NCI-H2107 treated with DMSO at 0.1 percent for 48 hours (cell line): ENCODE results near the gene MIDN.
"Not testable (repeated sequence)": the region's sequence is repeated elsewhere in the genome, so short reads cannot be mapped to it uniquely, and the experiment has no call there.

Source experiments
- DNase-seq: peaks from one replicate; lab custom pipeline; 2025; ENCODE audit not compliant: unreplicated experiment; lab: John Stamatoyannopoulos, UW

Gene MIDN

DNA sequence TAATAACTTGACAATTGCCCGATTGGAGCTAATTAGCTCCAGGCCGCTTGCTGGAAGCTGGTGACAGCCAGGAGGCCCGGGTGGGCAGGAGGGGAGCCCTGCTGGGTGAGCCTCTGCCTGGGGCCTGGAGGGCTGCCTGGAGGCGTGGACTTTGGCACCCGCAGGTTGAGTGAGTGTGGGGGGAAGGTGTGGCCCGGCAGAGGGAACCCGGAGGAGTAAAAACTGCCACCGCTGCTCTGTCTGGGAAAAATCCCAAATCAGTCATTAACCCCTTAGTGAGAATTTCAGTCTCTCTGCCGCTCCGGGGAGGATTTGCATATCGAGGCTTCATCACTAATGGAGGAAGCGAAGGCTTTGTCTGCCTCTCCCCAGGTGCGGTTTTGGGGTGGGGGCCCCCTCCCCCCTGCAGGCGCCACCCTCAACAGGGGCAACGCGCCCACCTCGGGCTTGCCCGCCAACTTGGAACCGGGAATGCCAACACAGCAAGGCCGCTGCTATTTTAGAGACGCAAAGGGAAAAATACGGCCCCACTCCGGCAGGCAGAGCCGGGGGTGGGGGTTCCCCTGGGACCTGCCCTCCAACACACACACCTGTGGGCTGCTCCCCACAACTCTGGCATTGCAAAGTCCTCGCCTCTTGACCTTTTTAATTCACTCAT lies 43.5 kb downstream of the MIDN start:
- DNase-seq = no peak

DNA sequence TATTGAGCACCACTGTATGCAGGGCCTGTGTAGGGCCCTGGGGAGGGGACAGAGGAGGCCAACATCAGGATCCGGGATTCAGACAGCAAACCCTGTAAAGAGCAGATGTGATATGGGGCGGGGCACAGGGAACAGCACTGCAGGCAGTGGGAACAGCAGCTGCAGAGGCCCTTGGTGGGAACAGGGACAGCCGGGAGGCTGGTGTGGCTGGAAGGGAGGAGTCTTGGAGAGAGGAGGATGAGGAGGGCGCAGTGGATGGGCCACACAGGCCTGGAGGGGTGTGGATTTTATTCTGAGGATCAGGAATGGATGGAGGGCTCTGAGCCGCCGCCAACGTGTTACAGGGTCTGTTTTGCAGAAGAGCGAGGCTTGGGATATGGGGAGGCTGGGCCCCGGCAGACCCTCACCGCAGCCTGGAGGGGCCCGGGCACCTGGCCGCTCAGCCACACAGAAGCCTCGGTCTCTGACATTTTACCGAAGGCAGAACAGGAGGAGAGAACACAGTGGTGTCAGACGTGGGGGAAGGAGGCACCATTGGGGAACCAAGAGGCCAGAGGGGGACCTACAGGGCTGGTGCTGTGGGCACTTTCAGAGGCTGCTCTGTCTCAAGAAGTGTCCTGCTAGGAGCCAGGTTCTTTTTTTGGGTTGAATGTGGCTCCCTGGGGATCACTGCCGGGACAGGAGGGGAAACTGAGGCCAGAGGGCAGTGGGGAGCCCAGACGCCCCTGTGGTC lies 44.2 kb downstream of the MIDN start:
- DNase-seq = no peak

DNA sequence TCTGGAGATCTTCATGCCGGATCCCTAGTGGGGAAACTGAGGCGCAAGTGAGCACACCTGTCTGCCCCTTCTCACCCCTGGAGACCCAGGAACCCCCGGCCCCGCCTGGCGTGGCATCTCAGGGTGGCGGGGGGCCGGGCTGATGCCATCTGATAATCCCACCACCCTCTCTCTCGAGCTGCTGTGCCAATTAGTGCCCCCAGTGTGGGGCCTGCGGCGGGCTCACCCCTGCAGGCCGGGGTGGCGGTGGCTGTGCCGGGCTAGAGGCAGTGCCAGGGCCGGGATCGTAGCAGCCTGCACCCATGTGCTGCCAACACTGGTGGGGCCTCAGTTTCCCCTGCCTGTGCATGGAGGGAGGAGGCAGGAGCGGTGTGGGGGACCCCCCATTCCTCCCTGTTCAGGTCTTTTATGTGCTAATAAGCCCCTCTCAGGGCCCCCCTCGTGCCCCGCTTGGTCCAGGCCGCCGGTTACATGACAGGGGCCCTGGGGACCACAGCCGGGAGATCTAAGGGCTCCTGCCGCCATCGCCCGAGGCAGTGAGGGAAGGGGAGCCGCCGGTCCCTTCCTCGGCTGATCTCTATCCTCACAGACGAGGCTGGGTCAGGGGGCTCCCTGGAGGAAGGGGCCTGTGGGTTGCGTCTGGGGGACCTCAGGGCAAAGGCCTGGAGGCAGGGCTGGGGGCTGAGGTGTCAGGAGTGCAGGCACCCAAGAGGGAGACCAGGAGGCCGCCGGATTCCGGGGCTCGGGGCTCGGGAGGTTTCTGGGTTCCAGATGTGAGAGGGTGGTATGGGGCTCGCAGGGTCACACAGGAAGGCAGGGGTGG lies 45.6 kb downstream of the MIDN start:
- no peak for DNase-seq

DNA sequence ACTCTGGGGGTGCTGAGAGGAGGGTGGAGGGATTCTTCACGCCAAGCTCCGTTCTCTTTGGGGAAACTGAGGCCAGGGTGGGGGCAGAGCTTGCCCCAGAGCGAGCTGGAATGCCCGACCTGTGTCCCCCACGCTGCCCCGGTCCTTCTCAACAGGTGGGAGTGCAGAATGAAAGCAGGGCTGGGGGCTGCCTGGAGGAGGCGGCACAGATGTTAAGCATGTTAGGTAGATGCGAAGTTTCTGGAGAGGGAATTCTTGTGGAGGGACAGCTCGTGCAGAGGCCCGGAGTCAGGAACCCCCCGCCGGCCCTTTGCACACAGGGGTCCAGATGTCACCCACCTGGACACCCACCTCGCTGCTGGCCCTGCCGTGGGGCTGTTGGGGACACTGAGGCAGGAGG lies 46.3 kb downstream of the MIDN start:
- DNase-seq = no peak

DNA sequence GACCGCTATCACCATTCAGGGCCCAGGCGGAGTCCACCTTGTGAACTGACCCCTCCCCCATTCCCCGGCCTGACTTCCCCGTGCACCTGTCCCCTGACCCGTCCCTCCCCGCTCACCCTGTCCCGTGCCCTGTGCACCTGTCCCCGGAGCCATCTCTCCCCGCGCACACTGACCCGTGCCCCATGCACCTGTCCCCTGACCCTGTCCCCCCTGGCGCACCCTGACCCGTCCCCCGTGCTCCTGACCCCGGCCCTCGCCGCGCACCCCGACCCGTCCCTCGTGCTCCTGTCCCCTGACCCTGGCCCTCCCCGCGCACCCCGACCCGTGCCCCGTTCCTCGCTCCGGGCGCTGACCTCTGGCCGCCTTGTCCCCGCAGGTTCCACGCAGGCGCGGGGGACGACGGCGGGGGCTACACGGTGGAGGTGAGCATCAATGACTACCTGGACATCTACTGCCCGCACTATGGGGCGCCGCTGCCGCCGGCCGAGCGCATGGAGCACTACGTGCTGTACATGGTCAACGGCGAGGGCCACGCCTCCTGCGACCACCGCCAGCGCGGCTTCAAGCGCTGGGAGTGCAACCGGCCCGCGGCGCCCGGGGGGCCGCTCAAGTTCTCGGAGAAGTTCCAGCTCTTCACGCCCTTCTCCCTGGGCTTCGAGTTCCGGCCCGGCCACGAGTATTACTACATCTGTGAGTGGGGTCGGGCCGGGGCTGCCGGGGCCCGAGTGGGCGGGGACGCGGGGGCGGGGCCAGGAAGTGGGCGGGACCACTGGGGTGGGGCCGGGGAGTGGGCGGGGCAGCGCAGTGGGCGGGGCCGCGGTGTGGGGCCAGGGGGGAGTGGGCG lies 47.0 kb downstream of the MIDN start:
- DNase-seq = no peak

DNA sequence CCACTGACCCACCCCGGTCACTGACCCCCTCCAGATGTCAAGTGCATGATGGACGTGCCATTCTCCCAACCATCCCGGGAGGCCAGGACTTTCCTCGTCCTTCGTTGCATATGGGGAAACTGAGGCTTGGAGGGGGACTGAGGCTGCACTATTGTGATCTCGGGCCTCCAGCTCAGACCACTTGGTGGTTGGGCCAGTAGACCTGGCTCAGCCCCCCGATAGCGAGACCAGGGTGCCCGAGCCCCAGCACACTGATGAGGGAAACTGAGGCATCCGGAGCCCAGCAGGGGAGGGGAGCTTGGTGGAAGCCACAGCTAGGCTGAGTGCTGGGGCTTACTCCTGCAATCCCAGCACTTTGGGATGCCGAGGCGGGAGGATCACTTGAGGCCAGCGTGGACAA lies 47.7 kb downstream of the MIDN start:
- no peak for DNase-seq

DNA sequence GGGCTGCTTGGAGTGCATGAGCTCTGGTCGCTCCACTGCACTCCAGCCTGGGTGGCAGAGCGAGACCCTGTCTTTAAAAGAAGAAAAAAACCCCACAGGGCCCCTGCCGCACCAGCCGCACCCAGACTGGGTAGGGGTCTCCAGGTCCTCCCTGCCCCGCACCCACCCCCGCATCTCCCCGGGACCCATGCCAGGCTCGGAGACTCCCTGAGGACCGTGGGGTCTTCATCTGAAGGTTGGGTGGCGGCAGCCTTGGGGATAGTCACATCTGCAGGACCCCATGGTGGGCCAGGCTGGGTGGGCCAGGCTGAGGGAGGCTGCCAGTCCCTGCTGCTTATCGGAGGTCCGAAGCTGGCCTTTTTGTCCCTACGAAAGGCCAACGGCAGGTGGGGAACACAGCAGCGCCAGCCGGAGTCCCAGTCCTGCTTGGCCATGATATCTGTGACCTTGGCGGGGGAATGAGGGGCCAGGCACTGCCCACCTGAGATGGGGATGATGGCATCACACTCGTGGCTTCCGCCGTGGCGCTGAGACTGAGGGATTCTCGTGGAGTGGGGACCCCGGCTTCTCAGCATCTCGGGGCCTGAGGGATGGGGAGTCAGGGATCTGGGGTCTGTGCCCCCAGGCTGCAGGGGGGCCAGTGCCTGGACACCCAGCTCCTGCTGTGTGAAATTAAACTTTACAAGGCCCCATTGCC lies 48.3 kb downstream of the MIDN start:
- DNase-seq = no peak

DNA sequence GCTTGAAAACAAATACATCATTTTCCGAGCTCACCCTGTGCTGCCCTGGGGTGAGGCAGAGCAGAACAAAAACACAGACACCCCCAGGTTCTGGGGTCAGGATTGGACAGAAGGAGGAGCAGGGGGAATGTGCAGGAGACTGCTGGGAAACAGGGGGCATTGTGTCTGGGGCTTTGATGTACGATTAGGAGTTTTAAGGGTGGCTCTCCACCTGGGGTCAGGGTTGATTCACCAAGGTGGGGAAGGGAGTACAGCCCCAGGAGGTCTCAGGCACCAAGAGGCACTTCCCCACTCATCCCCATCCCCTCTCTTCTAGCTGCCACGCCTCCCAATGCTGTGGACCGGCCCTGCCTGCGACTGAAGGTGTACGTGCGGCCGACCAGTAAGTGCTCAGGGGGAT lies 49.9 kb downstream of the MIDN start:
- DNase-seq = no peak

DNA sequence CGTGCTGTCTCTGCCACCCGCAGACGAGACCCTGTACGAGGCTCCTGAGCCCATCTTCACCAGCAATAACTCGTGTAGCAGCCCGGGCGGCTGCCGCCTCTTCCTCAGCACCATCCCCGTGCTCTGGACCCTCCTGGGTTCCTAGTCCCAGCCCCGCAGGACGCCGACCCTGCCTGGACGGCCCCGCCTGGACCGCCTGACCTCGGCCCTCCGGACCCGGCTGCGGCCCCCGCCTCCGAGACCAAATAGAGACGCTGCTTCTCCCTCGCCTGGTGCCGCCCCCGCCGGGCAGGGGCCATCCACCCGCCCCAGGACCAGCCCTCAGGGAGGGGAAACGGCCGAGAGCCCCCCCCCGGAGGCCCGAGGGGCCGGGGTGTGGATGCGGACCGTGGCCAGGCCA lies 51.4 kb downstream of the MIDN start:
- no peak for DNase-seq

DNA sequence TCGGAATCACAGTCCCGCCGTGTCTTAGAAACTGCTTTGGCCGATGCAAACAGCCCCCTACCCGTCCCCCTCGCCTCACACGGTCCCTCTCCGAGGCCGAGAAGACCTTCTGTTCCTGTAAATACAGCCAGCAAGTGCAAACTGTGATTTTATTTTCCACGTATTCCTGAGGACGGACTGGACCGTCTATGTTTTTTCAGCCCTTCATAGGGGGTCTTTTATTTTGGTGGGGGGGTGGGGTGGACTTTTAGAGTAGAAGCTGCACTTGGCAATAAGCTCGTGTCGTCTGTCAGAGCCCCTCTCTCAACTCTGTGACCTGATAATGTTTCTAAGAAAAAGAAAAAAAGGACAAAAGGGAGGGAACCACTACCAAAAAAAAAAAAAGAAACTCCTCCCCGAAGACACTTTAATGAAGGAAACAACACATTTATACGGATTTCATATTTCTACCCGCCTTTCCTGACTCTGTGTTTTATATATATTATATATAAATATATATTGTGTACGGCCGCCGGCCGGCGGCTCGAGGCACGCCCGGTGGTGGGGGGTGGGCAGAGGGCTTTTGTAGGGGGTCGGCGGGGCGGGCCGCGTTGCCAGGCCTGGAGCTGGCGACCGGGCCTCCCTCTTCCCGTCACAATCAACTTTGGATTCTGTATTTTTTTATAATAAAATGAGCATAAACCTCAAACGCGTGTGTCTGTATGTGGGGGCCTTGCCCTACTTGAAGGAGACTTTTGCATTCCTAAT lies 52.5 kb downstream of the MIDN start:
- no peak for DNase-seq

DNA sequence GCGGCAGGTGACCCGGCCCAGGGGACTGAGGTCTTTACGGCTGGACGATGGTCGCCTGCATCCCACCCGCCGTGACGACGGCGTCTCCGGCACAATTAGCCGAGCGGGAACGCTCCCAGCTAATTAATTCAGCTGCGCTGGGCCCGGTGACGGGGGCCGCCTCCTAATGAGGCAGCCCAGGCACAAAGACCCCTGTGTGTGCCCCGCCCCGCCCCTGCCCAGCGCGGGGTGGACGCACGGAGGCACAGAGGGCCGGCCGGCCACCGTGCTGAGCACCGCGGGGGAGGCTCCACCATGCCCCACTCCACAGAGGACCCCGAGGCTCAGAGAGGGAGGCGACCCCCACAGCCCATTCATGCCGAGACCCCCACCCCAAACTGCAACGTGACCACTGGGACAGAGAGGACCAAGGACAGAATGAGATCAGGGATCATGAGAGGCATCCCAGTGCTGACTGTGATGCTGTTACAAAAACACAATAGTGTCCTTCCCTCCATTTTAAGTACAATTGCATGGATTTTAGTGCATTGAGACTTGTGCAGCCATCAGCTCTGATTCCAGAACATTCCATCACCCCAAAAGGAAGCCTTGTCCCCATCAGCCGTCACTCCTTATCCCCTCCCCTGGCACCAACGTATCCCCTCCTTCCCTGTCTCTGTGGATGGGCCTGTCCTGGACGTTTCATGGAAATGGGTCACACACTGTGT lies 54.3 kb downstream of the MIDN start:
- no peak for DNase-seq

DNA sequence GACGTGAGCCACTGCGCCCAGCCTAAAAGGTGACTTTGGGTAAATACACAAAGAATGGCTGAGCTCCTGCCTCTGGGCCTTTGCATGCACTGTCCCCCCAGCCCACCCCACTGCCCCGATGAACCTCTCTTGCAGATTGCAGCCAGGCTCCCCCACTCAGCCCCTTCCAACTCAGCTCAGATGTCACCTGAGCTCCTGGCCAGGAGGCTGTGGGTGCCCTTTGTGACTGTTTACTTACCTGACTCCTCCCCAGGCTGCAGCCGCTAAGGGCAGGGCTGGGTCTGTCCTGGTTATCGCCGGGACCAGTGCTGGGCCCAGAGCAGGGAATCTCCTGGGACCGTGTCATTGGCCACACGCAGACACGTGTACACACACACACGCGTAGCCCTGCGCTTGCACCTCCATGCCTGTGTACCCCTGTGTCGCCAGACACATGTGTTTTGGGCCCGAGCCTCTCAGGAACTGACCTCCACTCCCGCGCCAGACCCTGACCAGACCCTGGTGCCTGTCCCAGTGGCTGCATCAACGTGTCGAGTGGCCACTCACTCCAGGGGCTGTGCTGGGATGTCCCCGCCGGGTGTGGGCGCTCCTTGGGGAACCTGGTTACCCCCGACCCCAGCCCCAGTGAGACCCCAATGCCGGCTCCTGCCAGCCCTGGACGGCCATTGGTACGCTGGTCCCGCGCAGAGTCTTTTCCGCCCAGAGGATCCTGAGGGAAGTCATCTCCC lies 56.0 kb downstream of the MIDN start:
- no peak for DNase-seq

DNA sequence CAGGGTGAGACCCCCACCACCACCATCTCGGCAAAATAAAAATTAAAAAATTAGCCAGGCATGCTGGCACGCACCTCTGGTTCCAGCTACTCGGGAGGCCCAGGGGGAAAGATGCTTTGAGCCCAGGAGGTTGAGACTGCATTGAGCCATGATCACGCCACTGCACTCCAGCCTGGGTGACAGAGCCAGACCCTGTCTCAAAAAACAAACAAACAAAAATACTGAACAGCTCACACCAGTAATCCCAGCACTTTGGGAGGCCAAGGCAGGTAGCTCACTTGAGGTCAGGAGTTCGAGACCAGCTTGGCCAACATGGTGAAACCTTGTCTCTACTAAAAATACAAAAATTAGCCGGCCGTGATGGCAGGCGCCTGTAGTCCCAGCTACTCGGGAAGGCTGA lies 57.0 kb downstream of the MIDN start:
- DNase-seq = not testable (repeated sequence)

DNA sequence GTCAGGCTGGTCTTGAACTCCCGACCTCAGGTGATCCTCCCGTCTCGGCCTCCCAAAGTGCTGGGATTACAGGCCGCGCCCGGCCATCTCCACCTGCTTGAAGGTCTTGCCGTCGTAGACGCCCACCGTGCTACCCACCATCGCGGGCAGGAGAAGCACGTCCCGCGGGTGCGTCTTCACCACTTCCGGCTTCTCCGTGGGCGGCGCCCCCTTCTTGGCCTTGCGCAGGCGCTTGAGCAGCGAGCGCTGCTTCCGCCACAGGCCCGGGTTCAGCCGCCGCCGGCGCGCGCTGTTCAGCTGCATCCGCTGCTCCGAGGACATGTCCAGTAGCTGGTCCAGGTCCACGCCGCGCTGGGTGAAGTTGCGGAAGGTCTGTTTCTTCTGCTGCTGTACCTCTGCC lies 58.9 kb downstream of the MIDN start:
- DNase-seq = no peak

DNA sequence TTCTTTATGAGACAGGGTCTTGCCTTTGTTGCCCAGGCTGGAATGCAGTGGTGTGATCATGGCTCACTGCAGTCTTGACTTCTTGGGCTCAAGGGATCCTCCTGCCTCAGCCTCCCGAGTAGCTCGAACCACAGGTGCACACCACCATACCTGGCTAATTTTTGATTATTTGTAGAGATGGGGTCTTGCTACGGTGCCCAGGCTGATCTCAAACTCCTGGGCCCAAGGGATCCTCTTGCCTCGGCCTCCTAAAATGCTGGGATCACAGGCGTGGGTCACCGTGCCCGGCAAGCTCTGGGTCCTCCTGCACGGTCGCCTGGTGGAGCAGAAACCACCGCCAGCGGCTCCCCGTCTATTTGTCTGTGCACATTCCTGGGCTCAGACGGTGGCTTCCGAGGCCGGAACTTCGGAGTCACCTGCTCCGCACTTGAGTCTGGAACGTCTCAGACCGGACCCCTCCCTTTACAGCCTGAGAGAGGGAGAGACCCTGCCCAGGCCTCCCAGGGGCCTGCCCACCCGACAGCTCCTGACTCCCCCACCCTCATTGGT lies 59.4 kb downstream of the MIDN start:
- no peak for DNase-seq

DNA sequence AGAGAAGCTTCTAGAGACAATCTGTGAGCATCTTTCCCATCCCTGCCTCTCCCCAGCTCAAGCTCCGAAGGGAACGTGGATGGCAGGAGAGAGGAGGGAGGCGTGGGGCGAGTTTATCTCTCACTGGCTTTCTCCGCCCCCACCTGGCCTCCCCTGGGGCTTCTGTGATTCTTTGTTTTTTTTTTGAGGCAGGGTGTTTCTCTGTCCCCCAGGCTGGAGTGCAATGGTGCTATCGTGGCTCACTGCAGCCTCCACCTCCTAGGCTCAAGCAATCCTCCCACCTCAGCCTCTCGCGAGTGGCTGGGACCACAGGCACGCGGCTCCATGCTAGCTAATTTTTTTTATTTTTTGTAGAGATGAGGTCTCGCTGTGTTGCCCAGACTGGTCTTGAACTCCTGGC lies 60.3 kb downstream of the MIDN start:
- DNase-seq = no peak
